DND-41 (cell line): Measurements from ENCODE around the gene MAPK10.

Experiments used
- ATAC-seq: fragments of 200-7000 bp; cut with Tn5 transposase; 3 replicates; pipeline ENCODE4 v1.9.1; 2021; ENCODE audit warnings: low read depth; ENCODE audit not compliant: insufficient read depth
- DNase-seq: peaks from one replicate; pipeline ENCODE4 v3.0.0-alpha.2; 2020
- H2AFZ ChIP-seq: 2 replicates; pipeline ENCODE4 v1.6.0; 2012; ENCODE audit warnings: low read depth, low read length
- H3K27ac ChIP-seq: 2 replicates; pipeline ENCODE4 v1.5.1; 2012; ENCODE audit warnings: low read length, inconsistent platforms
- H3K27me3 ChIP-seq: fragments of 200-600 bp; sonication (generic); 2 replicates; pipeline ENCODE4 v1.6.0; 2012; ENCODE audit warnings: low read length, mild to moderate bottlenecking, inconsistent platforms; ENCODE audit not compliant: insufficient read depth, poor library complexity
- H3K36me3 ChIP-seq: 2 replicates; pipeline ENCODE4 v1.5.1; 2012; ENCODE audit warnings: low read length, inconsistent platforms; ENCODE audit not compliant: insufficient read depth
- H3K4me1 ChIP-seq: 2 replicates; pipeline ENCODE4 v1.5.1; 2012; ENCODE audit warnings: mild to moderate bottlenecking, low read length; ENCODE audit not compliant: insufficient read depth
- H3K4me2 ChIP-seq: 2 replicates; pipeline ENCODE4 v1.6.0; 2012; ENCODE audit warnings: mild to moderate bottlenecking, moderate library complexity, low read length, inconsistent platforms; ENCODE audit not compliant: insufficient read depth
- H3K4me3 ChIP-seq, 2 experiments: fragments of 200-600 bp in 1 of 2; shearing (Covaris generic) in 1 of 2; 2 replicates each; pipeline ENCODE4 v1.5.1; 2012 to 2016; ENCODE audit warnings: inconsistent platforms in 2 of 2, low read length in 2 of 2, mild to moderate bottlenecking in 2 of 2, low read depth in 1 of 2, moderate library complexity in 1 of 2
- H3K79me2 ChIP-seq: 2 replicates; pipeline ENCODE4 v1.6.0; 2012; ENCODE audit warnings: low read length, inconsistent platforms; ENCODE audit not compliant: insufficient read depth
- H3K9ac ChIP-seq: 2 replicates; pipeline ENCODE4 v1.6.0; 2012; ENCODE audit warnings: low read depth, mild to moderate bottlenecking, inconsistent platforms, low read length, moderate library complexity
- H3K9me3 ChIP-seq: 2 replicates; pipeline ENCODE4 v1.5.1; 2012; ENCODE audit warnings: low read length, moderate library complexity, mild to moderate bottlenecking, inconsistent platforms; ENCODE audit not compliant: insufficient read depth, severe bottlenecking
- H4K20me1 ChIP-seq: 2 replicates; pipeline ENCODE4 v1.6.0; 2012; ENCODE audit warnings: low read length; ENCODE audit not compliant: insufficient read depth
- CTCF ChIP-seq: IDR thresholded peaks from 2 replicates; pipeline ENCODE4 v1.5.1; 2012; ENCODE audit warnings: borderline replicate concordance, low read length, moderate library complexity, mild to moderate bottlenecking; ENCODE audit not compliant: poor library complexity, severe bottlenecking; ENCODE audit errors: extremely low read depth
- EZH2 ChIP-seq: IDR thresholded peaks from 3 replicates; pipeline ENCODE4 v1.6.1; 2012; ENCODE audit warnings: borderline replicate concordance, low read depth, mild to moderate bottlenecking, moderate library complexity, low read length, inconsistent platforms; ENCODE audit not compliant: severe bottlenecking

MAPK10 gene

GRCh38 chr4:86038037-86038436 lies 321.8 kb downstream of the MAPK10 start:
- no peak overlapping the region for H3K4me3 ChIP-seq
- no peak overlapping the region for H3K27ac ChIP-seq
- no peak overlapping the region for H2AFZ ChIP-seq
- H3K9me3 ChIP-seq = no peaks in the 10 kb centered on the region
- H3K4me1 ChIP-seq = no peaks in the 10 kb centered on the region
- TF ChIP-seq CTCF (no peak), EZH2 (no peak)
- H3K79me2 ChIP-seq = no peaks in the 10 kb centered on the region
- no peak overlapping the region for H3K9ac ChIP-seq
- H3K36me3 ChIP-seq = no peaks in the 10 kb centered on the region
- ATAC-seq = no peak
- no peak overlapping the region for H3K4me2 ChIP-seq
- no peak for DNase-seq
- peaks cover 2% of the 10 kb centered on the region for H3K27me3 ChIP-seq
- no peaks in the 10 kb centered on the region for H4K20me1 ChIP-seq

DNA sequence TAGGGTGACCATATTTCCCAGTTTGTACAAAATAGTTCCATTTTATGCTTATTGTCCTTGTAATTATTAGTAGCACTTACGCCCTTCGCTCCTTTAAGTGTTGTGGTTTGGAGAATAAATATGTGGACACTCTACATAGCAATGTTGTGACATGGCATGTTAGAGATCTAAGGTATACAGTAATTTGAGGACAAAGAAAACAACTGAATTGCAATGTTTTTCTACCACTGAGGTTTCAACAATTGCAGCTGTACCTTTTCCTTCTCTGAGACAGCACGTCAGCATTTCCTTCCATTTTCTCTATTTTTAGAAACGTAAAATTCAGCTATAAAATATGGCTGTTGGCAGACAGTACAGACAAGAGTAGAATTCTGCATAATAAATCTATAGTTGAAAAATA lies 323.1 kb downstream of the MAPK10 start:
- H3K36me3 ChIP-seq = no peaks in the 10 kb centered on the region
- no peak overlapping the region for H3K9ac ChIP-seq
- H3K79me2 ChIP-seq = no peaks in the 10 kb centered on the region
- no peaks in the 10 kb centered on the region for H3K4me1 ChIP-seq
- no peak overlapping the region for H3K27ac ChIP-seq
- no peak overlapping the region for H3K4me2 ChIP-seq
- no peak overlapping the region for H2AFZ ChIP-seq
- peaks cover 2% of the 10 kb centered on the region for H3K27me3 ChIP-seq
- H3K4me3 ChIP-seq = no peak overlapping the region
- no peak for DNase-seq
- no peak for ATAC-seq
- no peaks in the 10 kb centered on the region for H4K20me1 ChIP-seq
- no peaks in the 10 kb centered on the region for H3K9me3 ChIP-seq
- TF ChIP-seq EZH2 = no peak
- no peak for TF ChIP-seq CTCF

DNA sequence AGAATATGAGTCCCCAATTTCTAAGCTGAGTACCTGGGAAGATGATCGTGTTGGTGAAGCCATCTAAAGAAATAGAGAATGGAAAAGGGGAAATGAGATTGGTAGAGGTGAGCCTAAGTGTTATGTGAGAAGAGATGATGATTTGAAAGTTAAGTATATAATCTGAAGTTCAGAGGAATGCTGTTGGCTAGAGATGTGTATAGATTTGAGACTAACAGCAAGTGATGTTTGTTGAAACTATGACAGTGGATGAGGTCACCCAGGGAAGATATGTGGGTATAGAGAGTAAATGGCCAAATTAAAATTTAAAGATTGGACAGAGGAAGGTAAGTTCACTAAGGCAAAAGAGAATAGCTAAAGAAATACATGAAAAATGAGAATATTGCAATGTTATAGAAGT lies 324.2 kb downstream of the MAPK10 start:
- Histone ChIP-seq H3K36me3 (no peaks in the 10 kb centered on the region), H2AFZ (no peak overlapping the region), H3K27ac (no peak overlapping the region), H3K27me3 (peaks cover 2% of the 10 kb centered on the region), H3K79me2 (no peaks in the 10 kb centered on the region), H3K4me3 (no peak overlapping the region), H3K4me2 (no peak overlapping the region), H4K20me1 (no peaks in the 10 kb centered on the region), H3K4me1 (no peaks in the 10 kb centered on the region), H3K9ac (no peak overlapping the region), H3K9me3 (no peaks in the 10 kb centered on the region)
- TF ChIP-seq EZH2 = no peak
- ATAC-seq (no peak), DNase-seq (no peak)

- Histone ChIP-seq H3K79me2 (no peaks in the 10 kb centered on the region), H3K9ac (no peak overlapping the region), H3K9me3 (no peaks in the 10 kb centered on the region), H3K4me1 (no peaks in the 10 kb centered on the region), H3K4me2 (no peak overlapping the region), H3K36me3 (no peaks in the 10 kb centered on the region), H3K4me3 (no peak overlapping the region), H3K27ac (no peak overlapping the region), H4K20me1 (no peaks in the 10 kb centered on the region), H2AFZ (no peak overlapping the region), H3K27me3 (peaks cover 2% of the 10 kb centered on the region)
- no peak for DNase-seq
- ATAC-seq = no peak
- no peak for TF ChIP-seq CTCF
- no peak for TF ChIP-seq EZH2
Measured at GRCh38 chr4:86034616-86035015, 325.2 kb downstream of the MAPK10 start.
